Psoas muscle (tissue), 8 donors: ENCODE data around the gene ABHD16B. TPM values are rescaled to one million over a fixed set of nuclear protein-coding genes. Genes with fewer than 3 reads are reported as not detected.

ENCODE experiments used
- ATAC-seq, 4 donors: fragments of 200-7000 bp; cut with Tn5 transposase; one replicate each; pipeline ENCODE4 v1.9.1; 2020; ENCODE audit warnings: moderate library complexity in 3 of 4, mild to moderate bottlenecking in 2 of 4
- DNase-seq, 2 donors: peaks; one replicate each; pipeline ENCODE4 v3.0.0-alpha.2; 2020
- H3K27ac ChIP-seq: fragments of 200-600 bp; one replicate; pipeline ENCODE4 v1.8.0; 2022
- H3K27me3 ChIP-seq, 3 donors: fragments of 200-600 bp in 1 of 3; one replicate each; pipeline versions ENCODE4 v1.6.1 to v1.8.0; 2013 to 2022; ENCODE audit warnings: low read length in 2 of 3, mild to moderate bottlenecking in 2 of 3, moderate library complexity in 1 of 3; ENCODE audit not compliant: insufficient read depth in 3 of 3
- H3K36me3 ChIP-seq, 2 donors: fragments of 200-600 bp in 1 of 2; one replicate each; pipeline versions ENCODE4 v1.6.1 to v1.8.0; 2013 to 2022; ENCODE audit warnings: low read depth in 1 of 2, mild to moderate bottlenecking in 1 of 2, moderate library complexity in 1 of 2; ENCODE audit not compliant: insufficient read depth in 1 of 2
- H3K4me1 ChIP-seq: fragments of 200-600 bp; one replicate; pipeline ENCODE4 v1.8.0; 2022
- H3K4me3 ChIP-seq: fragments of 200-600 bp; one replicate; pipeline ENCODE4 v1.8.0; 2022; ENCODE audit warnings: mild to moderate bottlenecking
- H3K9me3 ChIP-seq: fragments of 200-600 bp; one replicate; pipeline ENCODE4 v1.8.0; 2022
- WGBS, 3 donors: extraction: QIAGEN DNeasy Blood & Tissue Kit; methylation state at CpG; one replicate each; pipeline versions ENCODE4 v1.1.6 to v1.1.7; 2013; 5-methylcytosine and 5-hydroxymethylcytosine counted together
- intact Hi-C, 2 donors: fragments of 100-400 bp; cut with DNase I; formaldehyde crosslinking; loops; one replicate each; pipeline versions ENCODE4 v1.11.0 to v1.14.2; 2022
- polyA plus RNA-seq, 3 donors: library from polyadenylated mRNA; stranded (reverse); fragments of 200-250 nt; gene quantifications; one replicate each; pipeline ENCODE4 v1.2.3, GENCODE V29; 2013
- total RNA-seq, 4 donors: library from RNA; stranded (reverse); fragmentation: NEBNext Ultra II Directional in 2 of 4; extraction: Animal tissue kit (Norgen Biotek cat#: 25700) in 2 of 4; gene quantifications; one replicate each; pipeline versions ENCODE4 v1.2.1 to v1.2.4, GENCODE V29; 2021 to 2023
- TF ChIP-seq, protein P1 (sequence below): fragments of 200-600 bp; IDR thresholded peaks from one replicate; pipeline ENCODE4 v1.8.0; 2022; ENCODE audit warnings: antibody characterized with exemption
- donor health status: healthy with polysubstance abuse.
- donor health status: DM: no; HTN: no; CAD: no; lungs with moderate emphysema.
- donor health status: Bipolar disorder and iron deficiency.
- donor health status: healthy.
- donor health status: DM: yes; HTN: yes; CAD: no.
- donor health status: DM: no; HTN: no; CAD: no.
- donor health status: DM: no; HTN: no; CAD: no.
- donor health status: DM: yes; HTN: yes; CAD: no.

ABHD16B gene
- total and polyA plus RNA-seq, 7 donors = 0.04 to 3.2 (median 0.34) TPM; not detected in 4

GRCh38 chr20:63881451-63882226, 20.3 kb downstream of the ABHD16B start:
- H3K9me3 ChIP-seq = no peaks in the 10 kb centered on the region
- H3K4me1 ChIP-seq = peaks cover 28% of the 10 kb centered on the region
- 89 to 91% (median 90%) methylated on average over 19 of the region's 19 CpGs for WGBS, 3 donors
- peaks cover 0 to 59% of the 10 kb centered on the region in 2 donors for H3K36me3 ChIP-seq
- H3K27me3 ChIP-seq = no peaks in the 10 kb centered on the region
- no peak overlapping the region for H3K4me3 ChIP-seq
- intact Hi-C loops = no loop called here
- H3K27ac ChIP-seq = no peak overlapping the region
- ATAC-seq = no peak
- TF ChIP-seq, protein P1, sequence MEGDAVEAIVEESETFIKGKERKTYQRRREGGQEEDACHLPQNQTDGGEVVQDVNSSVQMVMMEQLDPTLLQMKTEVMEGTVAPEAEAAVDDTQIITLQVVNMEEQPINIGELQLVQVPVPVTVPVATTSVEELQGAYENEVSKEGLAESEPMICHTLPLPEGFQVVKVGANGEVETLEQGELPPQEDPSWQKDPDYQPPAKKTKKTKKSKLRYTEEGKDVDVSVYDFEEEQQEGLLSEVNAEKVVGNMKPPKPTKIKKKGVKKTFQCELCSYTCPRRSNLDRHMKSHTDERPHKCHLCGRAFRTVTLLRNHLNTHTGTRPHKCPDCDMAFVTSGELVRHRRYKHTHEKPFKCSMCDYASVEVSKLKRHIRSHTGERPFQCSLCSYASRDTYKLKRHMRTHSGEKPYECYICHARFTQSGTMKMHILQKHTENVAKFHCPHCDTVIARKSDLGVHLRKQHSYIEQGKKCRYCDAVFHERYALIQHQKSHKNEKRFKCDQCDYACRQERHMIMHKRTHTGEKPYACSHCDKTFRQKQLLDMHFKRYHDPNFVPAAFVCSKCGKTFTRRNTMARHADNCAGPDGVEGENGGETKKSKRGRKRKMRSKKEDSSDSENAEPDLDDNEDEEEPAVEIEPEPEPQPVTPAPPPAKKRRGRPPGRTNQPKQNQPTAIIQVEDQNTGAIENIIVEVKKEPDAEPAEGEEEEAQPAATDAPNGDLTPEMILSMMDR = no peak
- DNase-seq = no peak

DNA sequence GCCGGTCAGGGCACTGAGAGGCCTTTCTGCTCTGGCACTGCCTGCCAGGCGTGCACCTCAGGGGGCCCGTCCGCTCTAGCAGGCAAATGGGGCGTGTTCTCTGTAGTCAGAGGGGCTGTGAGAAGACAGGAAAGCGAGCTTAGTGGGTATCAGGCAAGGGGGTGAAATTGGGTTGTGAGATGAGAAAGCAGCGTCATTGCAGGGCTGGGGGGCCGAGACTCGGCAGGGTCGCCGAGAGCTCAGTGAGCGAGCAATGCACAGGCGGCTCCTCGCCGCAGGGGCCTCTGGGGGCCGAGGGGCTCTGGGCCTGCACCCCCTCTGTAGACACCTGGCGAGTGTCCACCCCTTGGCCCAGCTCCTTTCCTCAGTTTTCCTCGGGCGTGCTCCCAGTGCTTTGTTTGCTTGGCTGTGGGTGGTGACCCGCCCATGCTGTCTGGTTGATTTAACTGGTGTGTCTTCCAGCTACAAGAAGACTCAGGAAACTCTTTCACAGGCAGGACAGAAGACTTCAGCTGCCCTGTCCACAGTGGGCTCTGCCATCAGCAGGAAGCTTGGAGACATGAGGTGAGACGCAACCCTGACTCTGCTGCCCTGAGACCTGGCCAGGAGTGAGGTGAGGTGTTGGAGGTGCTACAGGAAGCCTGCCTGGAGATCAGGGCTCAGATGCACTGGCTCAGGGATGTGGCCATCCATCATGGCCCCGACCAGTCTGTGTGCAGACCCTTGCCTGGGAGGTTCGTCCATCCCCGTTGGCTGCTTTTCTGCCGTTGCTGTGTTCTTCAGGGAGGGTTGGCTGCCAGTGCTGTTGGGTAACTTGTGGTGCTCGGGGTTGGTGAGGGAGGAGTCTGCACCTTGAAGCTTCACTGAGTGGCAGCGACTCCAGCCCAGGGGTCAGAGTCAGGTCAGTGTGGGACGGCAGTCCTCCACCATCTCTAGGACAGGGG, 21.2 kb downstream of the ABHD16B start:
- Histone ChIP-seq H3K9me3 (no peaks in the 10 kb centered on the region), H3K36me3 (peaks cover 0 to 61% of the 10 kb centered on the region in 2 donors), H3K4me3 (no peak overlapping the region), H3K4me1 (peaks cover 28% of the 10 kb centered on the region), H3K27ac (no peak overlapping the region), H3K27me3 (no peaks in the 10 kb centered on the region)
- intact Hi-C loops = no loop called here
- DNase-seq (no peak), ATAC-seq (no peak)
- WGBS, 3 donors = 91 to 93% (median 92%) methylated on average over 28 of the region's 28 CpGs
- TF ChIP-seq, protein P1 = no peak

DNA sequence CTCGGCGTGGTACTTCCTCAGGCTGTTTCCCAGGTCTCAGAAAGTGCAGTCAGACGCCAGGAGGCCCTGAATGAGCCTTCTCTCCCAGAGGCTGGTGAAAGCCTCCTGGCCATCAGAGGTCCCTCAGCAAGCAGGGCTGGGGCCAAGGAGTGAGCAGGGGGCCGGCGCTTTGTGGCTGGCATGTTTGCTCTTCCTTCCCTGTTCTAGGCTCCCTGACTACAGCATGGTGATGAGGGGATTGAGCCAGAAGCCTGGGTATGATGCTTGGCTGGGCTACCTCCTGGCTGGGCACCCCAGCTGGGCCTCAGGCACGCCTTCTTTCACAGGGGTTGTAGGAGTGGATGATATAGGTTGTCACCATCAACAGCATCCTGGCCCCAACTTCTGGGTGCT, 21.9 kb downstream of the ABHD16B start:
- Histone ChIP-seq H3K9me3 (no peaks in the 10 kb centered on the region), H3K36me3 (peaks cover 0 to 67% of the 10 kb centered on the region in 2 donors), H3K27ac (no peak overlapping the region), H3K4me1 (peaks cover 21% of the 10 kb centered on the region), H3K27me3 (no peaks in the 10 kb centered on the region), H3K4me3 (no peak overlapping the region)
- WGBS, 3 donors = 85 to 91% (median 89%) methylated on average over 6 of the region's 6 CpGs
- intact Hi-C loops = no loop called here
- TF ChIP-seq, protein P1 = no peak
- DNase-seq (no peak), ATAC-seq (no peak)

DNA sequence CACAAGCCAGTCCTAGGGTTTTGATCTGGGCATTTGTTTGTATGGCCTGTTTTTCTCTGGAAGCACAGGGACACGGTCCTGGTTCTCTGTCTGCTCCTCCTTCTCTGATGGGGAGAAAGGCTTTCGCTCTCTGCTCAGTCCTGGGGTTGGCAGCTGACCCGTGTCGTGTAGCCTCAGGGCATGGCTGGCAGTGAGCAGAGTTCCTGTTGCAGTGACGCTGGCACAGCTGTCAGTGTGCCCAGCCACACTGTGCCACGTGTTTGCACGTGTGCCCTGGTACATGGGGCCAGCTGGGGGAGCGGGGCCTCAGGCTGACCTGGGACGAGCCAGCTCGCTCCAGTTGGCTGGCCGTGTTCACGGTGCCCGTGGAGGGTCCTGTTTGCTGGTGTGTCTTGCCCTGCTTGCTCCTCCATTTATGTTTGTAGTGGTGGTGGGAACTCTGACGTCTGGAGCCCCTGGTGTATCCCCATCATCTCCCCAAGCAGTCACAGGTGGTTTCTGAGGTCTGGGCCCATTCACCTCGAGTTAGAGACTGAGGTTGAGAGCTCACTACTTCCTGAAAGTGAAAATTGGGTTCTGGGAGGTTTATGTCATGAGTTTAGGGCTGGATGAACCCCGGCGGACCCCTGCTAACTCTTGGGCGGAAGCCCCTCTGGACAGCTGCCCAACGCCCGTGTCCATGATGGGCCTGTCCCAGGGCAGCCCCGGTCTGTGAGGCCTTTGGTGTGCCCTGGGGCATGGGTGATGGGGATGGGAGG, 23.4 kb downstream of the ABHD16B start:
- H3K4me1 ChIP-seq = peaks cover 15% of the 10 kb centered on the region
- peak overlapping the region; percentile 79 for H3K27ac ChIP-seq
- peak; percentile 96 to 98 (median 97) for ATAC-seq
- TF ChIP-seq, protein P1 = no peak
- 34 to 55% (median 45%) methylated on average over 21 of the region's 21 CpGs for WGBS, 3 donors
- H3K9me3 ChIP-seq = no peaks in the 10 kb centered on the region
- no peaks in the 10 kb centered on the region for H3K27me3 ChIP-seq
- intact Hi-C loops = no loop called here
- H3K36me3 ChIP-seq = peaks cover 0 to 78% of the 10 kb centered on the region in 2 donors
- peak overlapping the region; percentile 15 for H3K4me3 ChIP-seq
- peak; percentile 65 to 91 for DNase-seq
